Stomach (tissue), 4 donors: ENCODE data around the gene HPN.

Experiments
- CTCF ChIP-seq, 7 experiments: fragments of 450-650 bp in 4 of 7; fragments of 200-600 bp in 3 of 7; sonication (generic) in 3 of 7; IDR thresholded peaks; one replicate each; pipeline ENCODE4 v1.5.1; 2016 to 2019; ENCODE audit warnings: antibody characterized with exemption in 7 of 7, control low read depth in 2 of 7, mild to moderate bottlenecking in 1 of 7
- POLR2A ChIP-seq, 4 donors: fragments of 450-650 bp; IDR thresholded peaks; one replicate each; pipeline ENCODE4 v1.6.1; 2016; ENCODE audit warnings: antibody characterized with exemption in 4 of 4, control low read depth in 2 of 4, mild to moderate bottlenecking in 1 of 4, moderate library complexity in 1 of 4

- TF ChIP-seq CTCF (IDR thresholded peaks at IDR 0.05) (no peak), POLR2A (IDR thresholded peaks at IDR 0.05) (no peak)
These were observed 15.1 kb downstream of the HPN start for GRCh38 chr19:35056513-35057063.
